GM18517 (cell line): ENCODE measurements around the gene SYNJ1.
"Not testable (repeated sequence)": the region's sequence is repeated elsewhere in the genome, so short reads cannot be mapped to it uniquely, and the experiment has no call there.

Source experiments
- ATAC-seq: cut with Tn5 transposase; IDR thresholded peaks from one replicate; pipeline ENCODE4 v1.9.1; 2021; ENCODE audit warnings: mild to moderate bottlenecking, moderate library complexity; ENCODE audit not compliant: unreplicated experiment

The SYNJ1 gene

DNA sequence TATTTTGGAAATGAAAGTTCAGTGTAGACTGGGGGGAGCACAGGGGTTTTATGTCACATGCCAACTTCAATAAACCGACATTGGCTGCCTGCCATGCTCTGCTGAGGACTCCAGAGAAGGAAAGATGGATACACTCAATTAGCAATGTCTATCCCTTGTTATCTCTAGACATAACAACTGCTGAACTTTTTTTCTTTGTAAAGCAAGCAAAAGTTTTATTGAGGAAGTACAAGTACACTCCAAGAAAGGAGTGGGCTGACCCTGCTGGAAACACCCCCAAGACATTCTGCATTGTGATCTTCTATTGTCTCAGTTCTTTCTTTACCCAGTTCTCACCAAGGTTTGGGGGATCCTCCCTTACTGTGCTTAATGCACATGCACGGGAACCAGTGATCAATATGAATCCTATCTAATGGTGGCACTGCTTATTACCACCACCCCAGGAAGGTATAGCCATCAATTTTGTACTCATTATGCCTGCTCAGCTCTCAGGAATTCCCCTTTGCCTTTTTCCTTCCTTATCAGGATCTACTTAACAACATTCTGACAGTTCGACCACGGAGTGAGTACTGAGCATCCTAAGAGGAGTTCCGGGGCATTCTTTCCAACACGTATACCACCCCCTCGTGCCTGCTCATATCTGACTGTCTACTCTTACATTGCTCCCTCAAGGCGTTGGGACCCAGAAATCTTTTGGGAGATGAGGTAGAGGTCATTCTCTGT is 28.7 kb downstream of the SYNJ1 start:
- ATAC-seq: no peak

DNA sequence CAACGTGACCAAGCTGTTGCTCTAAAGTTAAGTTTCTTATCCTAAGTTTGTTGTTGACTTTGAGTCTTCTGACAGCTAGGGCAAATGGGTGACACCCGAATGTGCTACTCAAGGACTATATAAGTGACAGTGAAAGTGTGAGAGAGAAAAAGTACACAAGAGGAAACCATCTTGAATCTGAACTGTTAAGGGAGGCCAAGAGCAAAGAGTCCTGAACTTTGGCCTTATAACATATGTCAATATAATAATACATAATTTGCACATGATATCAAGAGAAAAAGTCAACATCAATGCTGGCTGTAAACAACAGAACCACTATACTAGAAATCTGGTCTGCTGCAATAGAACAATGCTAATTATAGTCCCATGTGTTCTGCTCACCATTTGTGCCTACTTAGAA is 29.5 kb downstream of the SYNJ1 start:
- ATAC-seq: no peak

DNA sequence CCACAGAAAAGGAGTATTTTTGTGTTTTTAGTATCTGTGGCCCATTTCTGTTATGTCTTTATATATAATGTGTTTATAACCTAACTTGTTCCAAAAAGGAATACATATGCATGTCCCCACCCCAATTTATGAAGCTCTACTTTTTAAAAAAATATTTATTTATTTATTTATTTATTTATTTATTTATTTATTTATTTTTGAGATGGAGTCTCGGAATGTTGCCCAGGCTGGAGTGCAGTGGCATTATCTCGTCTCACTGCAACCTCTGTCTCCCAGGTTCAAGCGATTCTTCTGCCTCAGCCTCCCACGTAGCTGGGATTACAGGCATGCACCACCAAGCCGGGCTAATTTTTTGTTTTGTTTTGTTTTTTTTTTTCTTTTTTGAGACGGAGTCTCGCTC is 32.3 kb downstream of the SYNJ1 start:
- not testable (repeated sequence) for ATAC-seq

DNA sequence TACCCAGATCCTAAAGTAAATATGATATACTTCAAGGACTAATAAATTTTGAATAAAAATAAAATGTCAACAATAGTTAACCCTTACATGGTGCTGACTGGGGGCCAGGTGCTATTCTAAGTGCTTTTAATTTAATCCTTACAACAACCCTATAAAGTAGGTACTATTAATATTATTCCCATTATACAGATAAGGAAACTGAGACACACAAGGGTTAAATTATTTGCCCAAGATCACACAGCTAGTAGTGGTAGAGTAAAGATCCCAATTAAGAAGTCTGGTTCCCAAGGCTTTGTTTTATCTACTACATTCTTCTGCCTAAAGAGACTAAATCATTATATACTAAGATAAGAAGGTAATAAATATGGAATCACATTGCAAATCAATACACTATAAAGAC is 34.2 kb downstream of the SYNJ1 start:
- ATAC-seq: no peak

DNA sequence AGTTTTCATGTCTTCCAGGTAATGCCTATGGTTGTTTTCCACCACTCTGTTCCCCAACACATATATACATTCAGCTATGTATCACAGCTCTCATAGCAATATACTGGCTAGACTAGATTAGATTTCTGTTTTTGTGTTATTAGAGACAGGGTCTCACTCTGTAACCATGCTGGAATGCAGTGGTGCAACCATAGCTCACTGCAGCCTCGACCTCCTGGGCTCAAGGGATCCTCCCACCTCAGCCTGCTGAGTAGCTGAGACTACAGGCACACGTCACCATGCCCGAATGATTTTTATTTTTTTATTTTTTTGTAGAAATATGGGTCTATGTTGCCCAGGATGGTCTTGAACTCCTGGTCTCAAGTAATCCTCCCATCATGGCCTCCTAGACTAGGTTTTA is 37.7 kb downstream of the SYNJ1 start:
- ATAC-seq: no peak

DNA sequence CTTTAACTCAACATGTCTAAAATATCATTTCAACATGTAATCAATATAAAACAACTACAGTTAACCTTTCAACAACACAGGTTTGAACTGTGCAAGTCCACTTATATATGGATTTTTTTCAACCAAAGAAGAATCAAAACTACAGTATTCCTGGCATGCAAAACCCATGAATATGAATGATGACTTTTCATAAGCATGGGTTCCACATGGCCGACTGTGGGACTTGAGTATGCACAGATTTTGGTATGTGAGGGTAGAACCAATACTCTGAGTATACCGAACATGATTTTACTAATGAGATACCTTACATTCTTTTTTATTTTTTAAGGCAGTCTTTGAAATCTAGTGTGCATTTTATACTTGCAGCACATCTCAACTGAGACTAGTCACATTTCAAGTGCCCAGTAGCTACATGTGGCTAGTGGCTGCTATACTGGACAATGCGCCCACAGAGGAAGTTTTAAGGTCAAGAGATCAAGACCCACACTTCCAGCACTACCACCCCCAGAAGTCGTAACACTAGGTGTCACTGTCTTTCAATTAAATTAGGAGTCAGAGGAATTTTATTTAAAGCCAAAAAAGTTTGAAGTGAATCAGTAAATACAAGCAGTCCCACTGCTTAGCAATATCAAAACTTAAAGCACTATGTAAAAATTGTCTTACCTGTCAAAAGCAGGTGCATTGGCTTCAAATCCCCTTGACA is 40.0 kb downstream of the SYNJ1 start:
- no peak for ATAC-seq

DNA sequence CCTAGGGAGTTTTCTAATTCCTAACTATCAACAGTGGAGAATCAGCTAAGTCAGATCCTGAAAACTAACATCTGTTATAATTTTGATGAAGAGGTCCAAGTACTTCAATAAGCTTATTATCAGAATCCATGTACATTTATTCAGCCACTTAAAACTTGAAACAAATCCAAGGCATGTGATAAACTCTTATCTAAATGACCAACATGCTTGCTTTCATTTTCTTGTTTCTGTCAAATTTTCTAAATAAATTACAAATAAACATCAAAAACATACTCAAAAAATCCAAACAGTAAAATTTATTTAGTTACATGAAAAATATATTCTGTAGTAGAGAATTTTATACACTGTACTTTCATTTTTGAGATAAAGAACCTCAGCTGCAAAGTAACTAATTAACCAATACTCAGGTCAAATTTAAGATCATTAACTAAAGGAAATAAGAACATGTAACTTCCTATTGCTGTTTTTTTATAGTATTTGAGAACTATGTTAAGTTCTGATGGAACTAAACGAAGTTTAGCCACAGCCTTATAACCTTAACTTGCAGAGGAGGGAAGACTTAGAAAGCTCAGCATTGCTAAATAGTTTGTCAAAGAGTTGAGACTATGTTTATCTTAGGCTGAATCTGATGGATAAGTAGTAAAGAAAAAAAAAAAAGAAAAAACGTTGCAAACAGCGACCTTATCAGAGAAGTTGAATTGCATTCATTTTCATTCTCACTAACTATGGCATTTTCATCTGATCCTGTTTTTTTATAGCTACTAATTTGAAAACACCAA is 44.9 kb downstream of the SYNJ1 start:
- no peak for ATAC-seq

DNA sequence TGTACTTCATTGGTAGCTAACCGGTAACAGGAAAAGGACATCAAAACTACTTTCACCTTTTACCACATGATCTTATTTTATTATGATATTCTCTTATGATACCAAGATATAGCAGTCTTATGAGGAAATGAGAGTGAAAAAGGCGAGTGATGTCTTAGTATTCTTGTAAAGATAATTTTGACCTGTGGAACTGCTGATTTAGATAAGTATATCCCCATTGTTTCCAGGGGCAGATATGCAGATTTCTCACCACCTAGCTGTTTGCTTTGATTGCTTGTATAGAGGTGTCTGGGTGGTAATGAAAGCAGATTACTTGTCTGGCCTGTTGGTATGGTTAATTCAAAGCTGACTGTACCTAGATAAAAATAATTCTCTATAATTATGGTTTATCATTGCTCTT is 53.1 kb downstream of the SYNJ1 start:
- no peak for ATAC-seq

DNA sequence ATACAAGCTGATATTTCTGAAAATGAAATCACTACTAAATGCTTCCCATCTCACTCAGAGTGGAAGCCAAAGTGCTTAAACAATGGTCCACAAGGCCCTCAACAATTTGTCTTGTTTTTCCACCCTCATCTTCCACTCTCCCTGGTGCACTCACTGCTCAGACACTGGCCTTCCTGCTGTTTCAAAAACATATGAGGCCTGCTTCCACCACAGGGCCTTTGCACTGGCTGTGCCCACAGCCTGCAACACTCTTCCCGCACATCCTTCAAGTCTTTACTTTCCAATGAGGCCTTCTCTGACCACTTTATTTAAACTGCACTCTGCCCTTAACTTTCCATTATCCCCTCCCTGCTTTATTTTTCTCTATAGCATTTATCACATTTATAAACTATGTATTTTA is 53.8 kb downstream of the SYNJ1 start:
- ATAC-seq: no peak

DNA sequence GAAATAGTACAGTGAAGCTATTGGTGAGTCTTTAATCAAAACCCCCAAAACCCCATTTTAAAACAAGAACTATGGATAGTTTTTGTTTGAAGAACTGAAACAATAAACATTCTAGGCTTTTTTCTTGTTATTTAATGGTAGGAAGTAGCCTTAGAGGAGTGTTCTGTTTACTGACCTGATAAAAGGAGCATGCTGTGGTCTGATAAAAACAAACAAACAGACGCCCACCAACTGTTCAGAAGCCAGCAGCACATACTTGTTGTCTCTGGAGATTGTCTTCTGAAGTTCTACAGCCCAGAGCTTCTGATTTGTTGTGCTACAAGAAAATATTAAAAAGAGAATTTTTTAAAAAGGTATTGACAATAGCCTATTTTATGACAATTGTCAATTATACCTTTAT is 61.6 kb downstream of the SYNJ1 start:
- no peak for ATAC-seq

DNA sequence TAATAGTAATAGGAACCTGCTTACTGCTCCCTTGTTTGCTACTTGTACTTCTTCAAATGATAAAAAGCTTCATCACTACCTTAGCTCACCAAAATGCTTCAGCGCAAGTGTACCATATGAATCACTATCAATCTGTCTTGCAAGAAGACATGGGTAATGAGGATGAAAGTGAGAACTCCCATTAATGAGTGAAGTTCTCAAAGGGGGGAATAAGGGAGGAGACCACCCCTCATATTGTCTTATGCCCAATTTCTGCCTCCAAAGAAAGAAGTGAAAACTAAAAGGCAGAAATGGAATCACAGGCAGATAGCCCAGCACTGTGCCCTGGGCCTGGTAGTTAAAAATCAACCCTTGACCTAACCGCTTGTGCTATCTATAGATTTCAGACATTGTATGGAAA is 63.7 kb downstream of the SYNJ1 start:
- ATAC-seq: not testable (repeated sequence)

DNA sequence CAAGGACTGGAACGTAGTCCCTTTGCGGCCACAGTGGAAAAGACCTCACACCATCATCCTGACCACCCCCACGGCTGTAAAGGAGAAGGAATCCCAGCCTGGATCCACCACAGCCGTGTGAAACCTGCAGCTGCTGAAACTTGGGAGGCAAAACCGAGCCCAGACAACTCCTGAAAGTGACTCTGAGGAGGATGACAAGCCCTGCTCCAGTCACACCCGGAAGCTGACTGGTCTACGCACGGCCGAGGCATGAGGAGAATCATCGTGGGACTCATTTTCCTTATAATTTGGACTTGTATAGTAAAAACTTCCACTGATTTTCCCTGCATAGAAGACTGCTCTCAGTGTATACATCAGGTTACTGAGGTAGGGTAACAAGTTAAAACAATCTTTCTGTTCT is 65.8 kb downstream of the SYNJ1 start:
- not testable (repeated sequence) for ATAC-seq

DNA sequence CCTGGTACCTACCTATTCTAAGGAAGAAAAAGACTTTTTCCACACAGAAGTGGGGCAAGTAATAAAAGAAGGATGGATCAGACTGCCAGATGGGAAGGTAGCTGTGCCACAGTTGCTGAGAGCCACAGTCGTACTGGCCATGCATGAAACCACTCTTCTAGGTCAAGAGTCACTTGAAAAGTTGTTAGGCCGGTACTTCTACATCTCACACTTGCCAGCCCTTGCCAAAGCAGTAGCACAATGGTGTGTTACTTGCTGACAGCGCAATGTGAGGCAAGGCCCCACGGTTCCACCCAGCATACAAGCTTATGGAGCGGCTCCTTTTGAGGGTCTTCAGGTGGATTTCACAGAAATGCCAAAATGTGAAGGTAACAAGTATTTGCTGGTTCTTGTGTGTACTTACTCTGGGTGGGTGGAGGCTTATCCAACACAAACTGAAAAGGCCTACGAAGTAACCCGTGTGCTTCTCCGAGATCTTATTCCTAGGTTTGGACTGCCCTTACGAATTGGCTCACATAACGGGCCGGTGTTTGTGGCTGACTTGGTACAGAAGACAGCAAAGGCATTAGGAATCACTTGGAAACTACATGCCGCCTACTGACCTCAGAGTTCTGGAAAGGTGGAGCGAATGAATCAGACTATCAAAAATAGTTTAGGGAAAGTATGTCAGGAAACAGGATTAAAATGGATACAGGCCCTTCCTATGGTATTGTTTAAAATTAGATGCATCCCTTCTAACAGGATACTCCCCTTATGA is 66.6 kb downstream of the SYNJ1 start:
- not testable (repeated sequence) for ATAC-seq

DNA sequence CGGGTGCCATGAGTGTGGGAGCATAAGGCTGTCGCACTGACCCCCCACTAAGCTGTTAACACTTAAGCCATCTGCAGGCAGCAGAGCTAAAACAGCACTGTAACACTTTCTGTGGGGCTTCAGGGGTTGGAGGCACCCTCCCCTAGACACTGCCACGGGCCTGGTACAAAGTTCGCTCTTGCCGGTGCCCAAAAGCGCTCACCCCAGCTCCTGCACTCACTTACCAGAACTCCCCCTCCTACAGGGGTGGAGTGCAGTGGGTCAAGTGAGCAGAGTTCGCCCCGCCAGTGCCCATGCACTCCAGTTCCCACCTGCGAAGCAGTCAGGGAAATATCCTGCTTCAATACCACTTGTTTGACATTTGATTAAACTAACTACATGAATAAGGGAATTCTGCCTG is 69.3 kb downstream of the SYNJ1 start:
- ATAC-seq: no peak

DNA sequence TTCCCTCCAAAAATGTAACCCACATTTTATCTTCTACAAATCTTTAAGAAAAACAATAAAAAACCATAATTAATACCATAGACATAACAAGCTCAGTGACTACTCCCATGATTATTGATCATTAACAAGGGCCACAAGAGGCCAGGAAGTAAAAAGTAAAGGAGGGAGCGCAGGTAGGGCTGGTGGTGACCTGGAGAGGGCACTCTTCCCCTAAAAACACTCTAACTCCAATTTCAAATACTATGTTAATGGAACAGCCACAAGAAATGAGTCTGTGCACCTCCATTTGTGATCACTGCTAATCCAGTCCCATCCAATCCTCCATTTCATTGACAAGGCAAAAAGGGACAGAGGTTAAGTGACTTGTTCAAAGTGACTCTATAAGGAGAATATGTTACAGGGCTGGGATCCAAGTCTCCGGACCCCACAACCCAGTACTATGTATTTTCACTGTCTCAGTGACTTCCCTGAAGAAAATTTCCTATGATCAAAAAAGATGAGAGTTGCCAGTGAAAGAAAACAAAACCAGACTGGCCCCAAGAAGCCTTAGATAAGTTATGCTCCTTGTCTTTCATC is 74.4 kb downstream of the SYNJ1 start:
- ATAC-seq: peak; percentile 64

DNA sequence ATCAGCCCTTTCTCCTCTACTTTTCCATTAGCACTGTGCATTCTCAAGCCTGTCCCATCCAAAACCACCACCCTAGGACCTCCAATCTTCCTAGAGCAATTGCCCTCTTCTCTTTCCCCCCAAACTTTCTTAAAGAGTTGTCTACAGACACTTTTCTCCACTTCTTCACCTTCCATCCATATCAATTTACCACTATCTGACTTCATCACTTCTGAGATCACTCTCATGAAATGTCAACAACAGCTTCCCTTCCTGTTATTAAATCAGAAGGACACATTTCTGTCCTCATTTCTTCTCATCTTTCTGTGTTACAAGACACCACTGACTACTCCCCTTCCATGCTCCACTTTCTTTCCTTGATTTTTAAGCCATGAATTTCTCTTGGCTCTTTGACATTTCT is 79.6 kb downstream of the SYNJ1 start:
- no peak for ATAC-seq

DNA sequence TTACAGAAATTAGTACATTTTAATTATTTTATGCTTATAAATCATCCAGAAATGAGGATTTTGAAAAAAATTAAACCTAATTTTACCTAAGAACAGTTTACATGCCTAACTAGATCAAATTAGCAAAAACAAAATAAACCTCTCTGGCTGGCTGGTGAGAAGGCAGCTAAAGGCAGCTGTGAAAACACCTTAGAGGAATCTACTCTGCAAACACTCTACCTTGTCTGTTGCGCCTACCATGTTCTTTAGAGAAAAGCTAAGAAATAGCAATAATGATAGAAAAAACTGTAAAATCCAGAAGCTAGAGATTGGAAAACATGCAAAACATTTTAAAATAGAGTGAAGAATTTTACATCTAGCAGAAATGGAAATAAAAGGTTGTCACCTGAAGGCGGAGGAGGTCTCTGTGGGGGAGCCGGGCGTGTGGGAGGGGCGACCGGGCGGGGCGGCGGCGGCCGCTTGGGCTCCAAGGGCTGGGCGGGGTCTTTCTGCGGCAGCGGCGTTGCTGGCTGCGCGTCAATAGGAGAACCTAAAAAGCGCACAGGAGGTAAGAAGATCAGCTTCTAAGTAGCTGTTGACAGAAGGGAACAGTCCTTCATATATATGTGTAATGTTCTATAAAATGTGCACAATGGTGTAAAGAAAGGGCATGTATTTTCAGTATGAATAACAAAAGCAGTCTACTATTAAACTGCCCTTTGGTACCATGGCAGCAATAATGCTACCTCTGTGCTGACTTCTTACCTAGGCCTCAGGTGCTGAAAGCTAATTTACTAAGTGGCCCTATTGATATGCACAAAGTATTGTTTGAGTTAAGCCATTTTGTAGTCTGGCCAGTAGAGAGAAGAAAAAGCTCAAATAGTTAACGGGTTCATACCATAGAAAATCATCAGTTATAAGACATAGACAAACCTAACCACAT is 82.3 kb downstream of the SYNJ1 start:
- no peak for ATAC-seq

DNA sequence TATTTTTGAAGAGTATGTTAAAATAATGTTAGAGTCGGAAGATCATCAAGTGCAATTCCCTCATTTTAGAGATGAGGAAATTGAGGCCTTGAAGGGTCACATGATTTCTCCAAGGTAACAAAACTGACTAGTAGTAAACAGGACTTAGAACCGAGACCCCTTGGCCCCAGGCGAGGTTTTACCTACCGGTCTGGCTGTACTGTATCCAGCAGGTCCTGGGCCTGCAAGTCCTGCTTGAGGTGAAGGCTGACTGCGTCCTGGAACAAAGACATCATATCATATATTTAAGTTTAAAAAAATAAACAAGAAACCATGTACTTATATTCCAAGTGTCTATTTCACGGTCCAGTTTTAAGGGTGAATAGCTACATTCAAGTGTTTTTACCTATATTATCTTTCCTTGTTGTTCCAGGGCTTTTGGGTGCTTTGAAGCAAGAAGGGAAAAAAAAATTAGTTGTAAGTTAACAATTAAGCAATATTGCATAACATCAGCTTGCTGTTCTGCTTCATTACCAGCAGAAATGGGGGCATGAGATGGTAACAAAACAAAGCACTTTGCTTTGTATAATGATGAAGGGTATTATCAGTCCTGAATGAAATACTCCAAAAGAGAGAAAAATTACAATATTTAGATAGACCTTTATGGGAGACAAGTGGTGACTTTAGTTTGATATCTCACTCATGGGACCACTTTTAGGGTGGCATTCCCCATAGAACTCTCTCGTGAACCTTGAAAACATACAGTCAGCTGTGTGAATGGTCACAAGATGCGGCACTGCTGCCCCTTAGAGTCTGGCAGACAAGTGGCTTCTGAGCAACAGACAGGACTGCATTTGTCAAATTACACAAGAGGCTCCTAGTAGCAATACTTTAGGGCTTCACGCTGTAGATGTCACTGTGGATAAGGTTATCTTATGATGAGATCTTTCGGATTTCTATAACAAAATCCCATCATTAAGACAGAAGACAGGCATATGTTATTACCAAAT is 85.8 kb downstream of the SYNJ1 start:
- ATAC-seq: no peak
